ENCODE data around the gene GARIN1A.
"Not testable (repeated sequence)": the region's sequence is repeated elsewhere in the genome, so short reads cannot be mapped to it uniquely, and the experiment has no call there.

GARIN1A gene

DNA sequence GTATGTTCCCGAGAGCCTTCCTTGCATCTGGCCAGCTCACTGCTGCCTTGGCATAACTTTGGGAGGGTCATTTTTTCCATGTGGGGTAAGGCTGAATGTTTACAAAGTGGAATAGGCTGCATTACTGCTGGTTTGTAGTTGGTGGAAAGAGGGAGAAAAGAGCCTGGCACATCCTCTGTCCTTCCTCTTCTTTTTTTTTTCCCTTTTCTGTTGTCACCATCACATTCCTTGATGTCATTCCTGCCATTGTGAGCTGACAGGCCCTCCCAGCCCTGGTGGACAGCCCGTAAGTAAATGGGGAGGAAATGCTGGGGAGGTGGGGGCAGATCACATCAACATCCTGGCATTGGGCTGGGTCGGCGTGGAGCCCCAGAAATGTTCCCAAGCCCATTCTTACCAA lies at the start of gene GARIN1A:
TSS of gene GARIN1A (plus strand) at position 301 of the 400 bp plus-strand sequence. CDS start 106 bp downstream, outside the sequence.
- no peak within 1 kb of the TSS for H3K27ac Mint-ChIP-seq
- H3K27me3 Mint-ChIP-seq (ENCODE audit: low read depth, poor library complexity), result peaks cover 29% of the 10 kb centered on the region

DNA sequence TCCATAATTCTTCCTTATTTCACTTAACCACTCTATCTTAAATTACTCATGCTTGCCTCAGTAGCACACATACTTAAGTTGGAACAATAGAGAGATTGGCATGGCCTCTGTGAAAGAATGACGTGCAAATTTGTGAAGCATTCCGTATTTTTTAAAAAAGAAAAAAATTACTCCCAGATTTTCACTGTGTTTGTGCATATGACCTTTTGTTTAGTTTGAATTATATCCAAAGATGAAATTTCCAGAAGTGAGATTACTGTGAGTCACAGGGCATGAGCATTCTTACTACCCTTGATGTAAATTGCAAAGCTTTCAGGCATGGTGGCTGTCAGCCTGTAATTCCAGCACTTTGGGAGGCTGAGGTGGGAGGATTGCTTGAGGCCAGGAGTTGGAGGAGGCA lies 45.0 kb upstream of the GARIN1A start:
- H3K27me3 Mint-ChIP-seq (ENCODE audit: low read depth, poor library complexity); DNase-seq; H3K4me1 Mint-ChIP-seq; H3K4me3 Mint-ChIP-seq; H3K9me3 Mint-ChIP-seq; H3K27ac Mint-ChIP-seq: not testable (repeated sequence)
- H3K36me3 Mint-ChIP-seq (ENCODE audit: low read depth), result peaks cover 52% of the 10 kb centered on the region

More for the DNA sequence above, at the start of gene GARIN1A:
- no peak for DNase-seq
- Mint-ChIP-seq H3K36me3 (ENCODE audit: low read depth) (no peaks in the 10 kb centered on the region), H3K4me1 (no peaks in the 10 kb centered on the region), H3K4me3 (no peak within 1 kb of the TSS), H3K9me3 (no peaks in the 10 kb centered on the region)
- TF ChIP-seq, protein P1, sequence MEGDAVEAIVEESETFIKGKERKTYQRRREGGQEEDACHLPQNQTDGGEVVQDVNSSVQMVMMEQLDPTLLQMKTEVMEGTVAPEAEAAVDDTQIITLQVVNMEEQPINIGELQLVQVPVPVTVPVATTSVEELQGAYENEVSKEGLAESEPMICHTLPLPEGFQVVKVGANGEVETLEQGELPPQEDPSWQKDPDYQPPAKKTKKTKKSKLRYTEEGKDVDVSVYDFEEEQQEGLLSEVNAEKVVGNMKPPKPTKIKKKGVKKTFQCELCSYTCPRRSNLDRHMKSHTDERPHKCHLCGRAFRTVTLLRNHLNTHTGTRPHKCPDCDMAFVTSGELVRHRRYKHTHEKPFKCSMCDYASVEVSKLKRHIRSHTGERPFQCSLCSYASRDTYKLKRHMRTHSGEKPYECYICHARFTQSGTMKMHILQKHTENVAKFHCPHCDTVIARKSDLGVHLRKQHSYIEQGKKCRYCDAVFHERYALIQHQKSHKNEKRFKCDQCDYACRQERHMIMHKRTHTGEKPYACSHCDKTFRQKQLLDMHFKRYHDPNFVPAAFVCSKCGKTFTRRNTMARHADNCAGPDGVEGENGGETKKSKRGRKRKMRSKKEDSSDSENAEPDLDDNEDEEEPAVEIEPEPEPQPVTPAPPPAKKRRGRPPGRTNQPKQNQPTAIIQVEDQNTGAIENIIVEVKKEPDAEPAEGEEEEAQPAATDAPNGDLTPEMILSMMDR (IDR thresholded peaks at IDR 0.05), result no peak

DNA sequence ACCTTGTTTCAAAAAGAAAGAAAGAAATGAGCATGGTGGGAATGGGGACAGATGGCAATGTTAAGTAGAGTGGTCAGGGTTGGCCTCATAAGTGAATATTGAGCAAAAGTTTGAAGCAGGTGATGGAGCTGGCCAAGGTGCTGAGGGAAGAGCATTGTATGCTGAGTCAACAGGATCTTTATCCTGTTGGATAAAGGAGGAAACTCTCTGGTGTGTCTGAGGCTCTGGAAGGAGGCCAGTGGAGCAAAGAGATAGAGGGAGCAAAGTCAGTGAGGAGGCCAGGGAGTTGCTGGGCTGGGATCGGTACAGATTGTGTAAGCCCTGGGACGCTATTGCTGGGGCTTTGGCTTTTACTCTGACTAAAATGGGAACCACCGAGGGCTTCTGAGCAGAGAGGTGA lies 38.2 kb upstream of the GARIN1A start:
- not testable (repeated sequence) for H3K4me3 Mint-ChIP-seq; H3K27me3 Mint-ChIP-seq (ENCODE audit: low read depth, poor library complexity); H3K9me3 Mint-ChIP-seq; H3K4me1 Mint-ChIP-seq; DNase-seq
- Mint-ChIP-seq H3K36me3 (ENCODE audit: low read depth) (peaks cover 52% of the 10 kb centered on the region), H3K27ac (peak overlapping the region; percentile 70)

DNA sequence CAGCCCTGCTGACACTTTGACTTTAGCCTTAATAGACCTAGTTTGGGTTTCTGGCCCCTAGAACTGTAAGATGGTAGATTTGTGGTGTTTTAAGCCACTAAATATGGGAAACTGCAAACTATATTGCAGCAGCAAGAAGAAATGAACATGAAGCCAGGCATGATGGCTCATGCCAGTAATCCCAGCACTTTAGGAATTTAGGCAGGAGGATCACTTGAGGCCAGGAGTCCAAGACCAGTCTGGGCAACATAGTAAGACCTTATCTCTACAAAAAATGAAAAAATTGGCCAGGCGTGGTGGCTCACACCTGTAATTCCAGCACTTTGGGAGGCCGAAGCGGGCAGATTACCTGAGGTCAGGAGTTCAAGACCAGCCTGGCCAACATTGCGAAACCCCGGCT lies 26.9 kb upstream of the GARIN1A start:
- H3K4me3 Mint-ChIP-seq; H3K27me3 Mint-ChIP-seq (ENCODE audit: low read depth, poor library complexity): not testable (repeated sequence)
- peaks cover 22% of the 10 kb centered on the region for H3K36me3 Mint-ChIP-seq (ENCODE audit: low read depth)

DNA sequence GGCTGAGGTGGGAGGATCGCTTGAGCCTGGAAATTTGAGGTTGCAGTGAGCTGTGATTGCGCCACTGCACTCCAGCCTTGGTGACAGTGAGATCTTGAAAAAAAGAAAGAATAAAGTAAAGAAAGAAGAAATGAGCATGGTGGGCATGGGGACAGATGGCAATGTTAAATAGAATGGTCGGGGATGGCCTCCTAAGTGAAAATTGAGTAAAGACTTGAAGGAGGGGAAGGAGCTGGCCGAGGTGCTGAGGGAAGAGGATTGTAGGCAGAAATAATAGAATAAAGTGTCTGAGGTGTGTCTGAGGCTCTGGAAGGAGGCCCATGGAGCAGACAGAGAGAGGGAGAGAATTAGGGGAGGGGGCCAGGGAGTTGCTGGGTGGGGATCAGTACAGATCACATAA lies 26.2 kb upstream of the GARIN1A start:
- H3K36me3 Mint-ChIP-seq (ENCODE audit: low read depth), result peaks cover 22% of the 10 kb centered on the region
- not testable (repeated sequence) for H3K27ac Mint-ChIP-seq; H3K4me3 Mint-ChIP-seq; H3K27me3 Mint-ChIP-seq (ENCODE audit: low read depth, poor library complexity); H3K9me3 Mint-ChIP-seq; H3K4me1 Mint-ChIP-seq
- peak; percentile 14 for DNase-seq

More for the DNA sequence above, 26.9 kb upstream of the GARIN1A start:
- not testable (repeated sequence) for DNase-seq, H3K27ac Mint-ChIP-seq, H3K4me1 Mint-ChIP-seq, H3K9me3 Mint-ChIP-seq

DNA sequence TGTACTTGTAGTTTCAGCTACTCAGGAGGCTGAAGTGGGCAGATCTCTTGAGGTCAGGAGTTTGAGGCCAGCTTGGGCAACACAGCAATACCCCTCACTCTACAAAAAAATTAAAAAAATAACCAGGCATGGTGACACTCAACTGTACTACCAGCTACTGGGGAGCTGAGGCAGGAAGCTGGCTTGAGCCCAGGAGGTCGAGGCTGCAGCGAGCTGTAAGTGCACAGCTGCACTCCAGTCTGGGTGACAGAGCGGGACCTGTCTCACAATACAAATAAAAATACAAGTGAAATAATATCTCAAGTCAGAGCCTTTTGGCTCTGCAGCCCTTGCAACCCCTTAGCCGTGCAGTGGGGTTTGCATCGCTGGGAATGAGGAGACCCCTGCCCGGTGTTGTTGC lies 25.2 kb upstream of the GARIN1A start:
- not testable (repeated sequence) for H3K4me3 Mint-ChIP-seq; H3K27ac Mint-ChIP-seq; H3K27me3 Mint-ChIP-seq (ENCODE audit: low read depth, poor library complexity); H3K9me3 Mint-ChIP-seq; H3K4me1 Mint-ChIP-seq; DNase-seq
- peaks cover 21% of the 10 kb centered on the region for H3K36me3 Mint-ChIP-seq (ENCODE audit: low read depth)

DNA sequence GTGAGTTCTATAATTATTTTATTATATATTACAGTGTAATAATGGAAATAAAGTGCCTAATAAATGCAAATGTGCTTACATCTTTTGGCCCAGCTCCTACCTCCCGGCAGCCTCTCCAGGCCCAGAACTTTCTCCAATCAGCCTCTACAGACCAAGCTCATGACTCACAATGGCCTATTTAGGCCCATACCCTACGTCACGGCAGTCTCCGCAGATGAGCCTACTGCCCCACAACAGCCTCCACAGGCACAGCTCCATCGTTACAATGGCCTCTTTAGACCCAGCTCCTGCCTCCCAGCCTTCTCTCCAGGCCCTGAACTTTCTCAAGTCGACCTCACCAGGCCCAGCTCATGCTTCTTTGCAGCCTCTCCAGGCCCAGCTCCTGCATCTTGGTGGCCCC lies 21.0 kb upstream of the GARIN1A start:
- H3K4me3 Mint-ChIP-seq; H3K27ac Mint-ChIP-seq; DNase-seq; H3K9me3 Mint-ChIP-seq; H3K27me3 Mint-ChIP-seq (ENCODE audit: low read depth, poor library complexity); H3K4me1 Mint-ChIP-seq: not testable (repeated sequence)
- peaks cover 12% of the 10 kb centered on the region for H3K36me3 Mint-ChIP-seq (ENCODE audit: low read depth)

DNA sequence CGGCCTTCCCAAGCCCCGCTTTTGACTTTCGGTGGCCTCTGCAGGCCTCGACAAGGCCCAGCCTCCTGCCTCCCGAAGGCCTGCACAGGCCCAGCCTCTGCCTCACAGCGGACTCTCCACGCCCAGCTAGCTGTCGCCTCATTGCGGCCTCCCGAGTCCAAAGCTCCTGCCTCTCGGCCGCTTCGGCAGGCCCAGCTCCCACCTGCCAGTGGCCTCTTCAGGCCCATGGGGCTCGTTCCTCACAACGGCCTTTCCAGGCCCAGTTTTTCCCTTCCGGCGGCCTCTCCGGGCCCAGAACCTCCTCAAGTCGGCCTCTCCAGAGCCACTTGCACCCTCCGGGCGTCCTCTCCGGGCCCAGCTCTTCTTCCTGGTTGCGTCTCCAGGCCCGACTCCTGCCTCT lies 19.5 kb upstream of the GARIN1A start:
- not testable (repeated sequence) for DNase-seq; H3K9me3 Mint-ChIP-seq; H3K27me3 Mint-ChIP-seq (ENCODE audit: low read depth, poor library complexity); H3K4me1 Mint-ChIP-seq; H3K4me3 Mint-ChIP-seq; H3K27ac Mint-ChIP-seq; H3K36me3 Mint-ChIP-seq (ENCODE audit: low read depth)

DNA sequence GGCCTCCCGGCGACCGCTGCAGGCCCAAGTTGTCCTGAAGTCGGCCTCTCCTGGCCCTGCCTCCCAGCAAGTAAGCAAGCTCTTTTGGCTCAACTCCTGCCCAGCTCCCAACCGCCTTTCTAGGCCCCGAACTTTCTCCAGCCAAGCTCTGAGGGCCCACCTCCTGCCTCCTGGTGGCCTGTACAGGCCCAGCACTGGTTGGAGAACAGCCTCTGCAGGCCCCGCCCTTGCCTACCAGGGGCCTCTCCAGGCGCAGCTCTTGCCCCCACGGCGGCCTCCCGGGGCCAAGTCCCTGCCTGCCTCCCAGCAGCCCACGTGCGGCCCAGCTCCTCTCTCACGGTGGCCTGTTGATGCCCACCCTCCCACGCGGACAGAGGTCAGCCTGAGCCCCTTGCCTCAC lies 18.9 kb upstream of the GARIN1A start:
- H3K9me3 Mint-ChIP-seq; H3K4me1 Mint-ChIP-seq; H3K27ac Mint-ChIP-seq; H3K4me3 Mint-ChIP-seq; H3K27me3 Mint-ChIP-seq (ENCODE audit: low read depth, poor library complexity); H3K36me3 Mint-ChIP-seq (ENCODE audit: low read depth): not testable (repeated sequence)
- peak; percentile 8 for DNase-seq

DNA sequence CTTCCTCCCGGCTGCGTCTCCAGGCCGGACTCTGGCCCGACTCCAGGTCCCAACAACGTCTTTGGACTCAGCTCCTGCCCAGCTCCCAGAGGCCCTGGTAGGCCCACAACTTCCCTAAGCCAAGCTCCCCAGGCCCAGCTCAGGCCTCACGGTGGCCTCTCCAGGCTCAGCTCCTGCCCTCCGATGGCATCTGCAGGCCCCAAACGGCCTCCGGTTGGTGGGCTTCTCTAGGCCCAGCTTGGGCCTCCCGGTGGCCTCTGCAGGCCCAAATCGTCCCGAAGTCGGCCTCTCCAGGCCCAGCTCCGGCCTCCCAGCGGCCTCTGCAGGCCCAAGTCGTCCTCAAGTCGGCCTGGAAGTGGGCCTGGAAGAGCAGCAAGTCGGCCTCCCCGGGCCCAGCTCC lies 18.0 kb upstream of the GARIN1A start:
- H3K27me3 Mint-ChIP-seq (ENCODE audit: low read depth, poor library complexity); H3K27ac Mint-ChIP-seq: not testable (repeated sequence)

DNA sequence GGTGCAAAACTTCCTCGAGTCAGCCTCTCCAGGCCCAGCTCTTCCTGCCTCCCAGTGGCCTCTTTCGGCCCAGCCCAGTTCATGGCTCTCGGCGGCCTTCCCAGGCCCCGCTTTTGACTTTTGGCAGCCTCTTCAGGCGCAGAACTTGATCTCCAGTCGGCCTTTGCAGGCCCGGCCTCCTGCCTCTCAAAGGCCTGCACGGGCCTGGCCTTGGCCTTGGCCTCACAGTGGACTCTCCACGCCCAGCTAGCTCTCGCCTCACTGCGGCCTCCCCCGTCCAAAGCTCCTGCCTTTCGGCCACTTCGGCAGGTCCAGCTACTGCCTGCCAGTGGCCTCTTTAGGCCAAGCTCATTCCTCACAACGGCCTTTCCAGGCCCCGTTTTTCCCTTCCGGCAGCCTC lies 17.6 kb upstream of the GARIN1A start:
- not testable (repeated sequence) for H3K4me1 Mint-ChIP-seq; DNase-seq; H3K27me3 Mint-ChIP-seq (ENCODE audit: low read depth, poor library complexity); H3K4me3 Mint-ChIP-seq; H3K36me3 Mint-ChIP-seq (ENCODE audit: low read depth); H3K27ac Mint-ChIP-seq; H3K9me3 Mint-ChIP-seq

More for the DNA sequence above, 18.0 kb upstream of the GARIN1A start:
- H3K36me3 Mint-ChIP-seq (ENCODE audit: low read depth); H3K4me3 Mint-ChIP-seq; H3K4me1 Mint-ChIP-seq; H3K9me3 Mint-ChIP-seq; DNase-seq: not testable (repeated sequence)

DNA sequence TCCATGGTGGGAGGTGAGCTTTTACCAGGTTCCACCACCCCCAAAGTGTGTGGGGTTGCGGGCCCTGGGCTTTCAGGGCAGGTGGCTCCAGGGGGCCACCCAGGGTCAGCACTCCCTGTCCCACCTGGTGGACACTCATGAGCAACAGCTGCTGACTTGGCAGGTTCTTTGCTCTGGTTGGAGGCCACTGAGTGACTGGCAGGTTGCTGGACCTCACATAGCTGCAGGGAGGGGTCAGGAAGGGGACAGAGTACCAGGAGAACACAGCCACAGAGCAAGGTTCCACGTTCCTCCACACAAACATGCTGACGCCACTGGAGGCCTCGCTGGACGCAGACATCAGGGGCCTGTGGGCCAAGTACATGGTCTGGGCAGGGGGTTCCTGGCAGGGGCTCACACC lies 13.7 kb upstream of the GARIN1A start:
- peaks cover 43% of the 10 kb centered on the region for H3K36me3 Mint-ChIP-seq (ENCODE audit: low read depth)
- DNase-seq; H3K27ac Mint-ChIP-seq; H3K4me3 Mint-ChIP-seq; H3K27me3 Mint-ChIP-seq (ENCODE audit: low read depth, poor library complexity); H3K4me1 Mint-ChIP-seq: not testable (repeated sequence)
- H3K9me3 Mint-ChIP-seq, result peaks cover 37% of the 10 kb centered on the region

Measured in nephron progenitor cell (in vitro differentiated cells).